ENCODE measurements around the gene RAD51B. TPM values are rescaled to one million over a fixed set of nuclear protein-coding genes. Genes with fewer than 3 reads are reported as not detected.
A peak's percentile ranks its signal among the peaks of the same experiment; 100 is the strongest.
"Not testable (repeated sequence)": the region's sequence is repeated elsewhere in the genome, so short reads cannot be mapped to it uniquely, and the experiment has no call there.

Gene RAD51B
- total RNA-seq, 1 experiment from 2014 or later = 10.8 TPM

DNA sequence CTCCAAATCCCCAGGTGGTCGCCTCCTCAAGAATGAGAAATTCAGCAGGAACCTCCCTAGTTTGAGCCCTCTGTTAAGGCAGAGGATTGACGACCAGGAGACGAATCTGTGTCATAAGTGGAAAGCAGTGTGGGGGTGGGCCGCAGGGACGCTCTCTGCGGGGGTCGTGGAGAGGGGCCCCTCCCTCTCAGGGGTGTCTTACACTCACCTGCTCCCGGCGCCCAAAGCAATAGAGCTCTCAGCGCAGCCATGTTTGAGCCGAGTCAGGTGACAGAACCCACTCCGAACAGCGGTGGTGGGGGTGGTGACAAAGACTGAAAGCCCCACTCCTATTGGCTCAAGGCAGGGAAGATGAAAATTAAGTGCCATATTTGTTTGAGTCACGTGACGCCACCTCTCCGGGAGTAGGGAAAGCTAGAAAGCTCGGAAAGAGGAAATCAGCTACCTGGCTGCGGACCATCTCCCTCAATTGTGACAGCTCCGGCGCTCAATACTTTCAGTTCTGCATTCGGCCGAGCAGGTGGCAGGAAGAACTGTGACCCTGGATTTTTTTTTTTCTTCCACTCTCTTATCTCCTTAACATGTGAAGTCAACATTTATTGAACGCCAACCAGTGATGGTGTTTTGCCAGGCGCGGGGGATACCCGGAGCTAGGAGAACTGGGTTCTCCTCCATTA is 3.1 kb upstream of the RAD51B start, which contains the start of gene ZFYVE26:
ZFYVE26 (minus strand) TSS at position 265 of the 677 bp plus-strand sequence. CDS start 627 bp downstream, outside the sequence.
- H3K4me3 ChIP-seq (ENCODE audit: low read length) = peak within 1 kb of the TSS; percentile 82
- peak within 1 kb of the TSS; percentile 88 for H2AFZ ChIP-seq (ENCODE audit: low read length)
- no peaks in the 10 kb centered on the region for H4K20me1 ChIP-seq (ENCODE audit: low read length)
- ATAC-seq (peak; percentile 94), DNase-seq (peak; percentile 98)
- H3K27ac ChIP-seq (ENCODE audit: low read length) = peak within 1 kb of the TSS; percentile 24
- H3K27me3 ChIP-seq (ENCODE audit: low read length) = no peaks in the 10 kb centered on the region
- CTCF ChIA-PET = interaction anchor here (0.7 to 1.0 kb wide), 2 partner anchors 112 to 979 kb away, joined by 3 to 5 read pairs; no protein-coding TSS in a partner anchor
- TF ChIP-seq CTCF (conservative IDR thresholded peaks at IDR 0.05; ENCODE audit: low read depth, low read length) (no peak), EZH2 (IDR thresholded peaks at IDR 0.05; ENCODE audit: low read length, unreplicated experiment) (no peak), EZH2phosphoT487 (IDR thresholded peaks at IDR 0.05; ENCODE audit: borderline replicate concordance, low read length) (no peak)
- H3K4me2 ChIP-seq (ENCODE audit: low read length) = peak within 1 kb of the TSS; percentile 89
- intact Hi-C loops (cut with micrococcal nuclease) = no loop called here
- no TSS peak for BruUV-seq (replicated peaks)
- no peaks in the 10 kb centered on the region for H3K9me3 ChIP-seq (ENCODE audit: low read length)
- no peaks in the 10 kb centered on the region for H3F3A ChIP-seq (ENCODE audit: low read length, unreplicated experiment)
- peak within 1 kb of the TSS; percentile 79 for H3K9ac ChIP-seq (ENCODE audit: low read length)
- peaks cover 4% of the 10 kb centered on the region; the same call in 1 of the 2 replicates for H3K36me3 ChIP-seq (ENCODE audit: low read depth, low read length)
- H3K4me1 ChIP-seq (ENCODE audit: insufficient read depth, low read length) = peaks cover 28% of the 10 kb centered on the region
- H3K79me2 ChIP-seq (ENCODE audit: low read length) = peaks cover 22% of the 10 kb centered on the region
- POLR2A ChIA-PET (ENCODE audit: unreplicated experiment) = interaction anchor here (0.6 to 0.7 kb wide), 9 partner anchors 10 to 1336 kb away, joined by 3 to 14 read pairs (median 4); partner anchors contain the start of gene ZFP36L1
- H3K9me2 ChIP-seq (replicated peaks; ENCODE audit: low read length) = no peaks in the 10 kb centered on the region

- CTCF ChIA-PET = no interaction called here
- Histone ChIP-seq H3K9ac (ENCODE audit: low read length) (no peak overlapping the region), H3F3A (ENCODE audit: low read length, unreplicated experiment) (no peaks in the 10 kb centered on the region), H3K79me2 (ENCODE audit: low read length) (peaks cover 22% of the 10 kb centered on the region), H3K27ac (ENCODE audit: low read length) (no peak overlapping the region), H4K20me1 (ENCODE audit: low read length) (no peaks in the 10 kb centered on the region), H3K9me2 (replicated peaks; ENCODE audit: low read length) (no peaks in the 10 kb centered on the region), H3K27me3 (ENCODE audit: low read length) (no peaks in the 10 kb centered on the region), H3K36me3 (ENCODE audit: low read depth, low read length) (peaks cover 4% of the 10 kb centered on the region; the same call in 1 of the 2 replicates), H3K4me3 (ENCODE audit: low read length) (no peak overlapping the region), H2AFZ (ENCODE audit: low read length) (no peak overlapping the region), H3K9me3 (ENCODE audit: low read length) (no peaks in the 10 kb centered on the region), H3K4me1 (ENCODE audit: insufficient read depth, low read length) (peaks cover 28% of the 10 kb centered on the region), H3K4me2 (ENCODE audit: low read length) (no peak overlapping the region)
- intact Hi-C loops (cut with micrococcal nuclease) = no loop called here
- POLR2A ChIA-PET (ENCODE audit: unreplicated experiment) = interaction anchor here (0.5 to 0.6 kb wide), 2 partner anchors 181 to 953 kb away, joined by 3 to 4 read pairs; no protein-coding TSS in a partner anchor
- TF ChIP-seq EZH2phosphoT487 (IDR thresholded peaks at IDR 0.05; ENCODE audit: borderline replicate concordance, low read length) = no peak
- no peak for TF ChIP-seq EZH2 (IDR thresholded peaks at IDR 0.05; ENCODE audit: low read length, unreplicated experiment)
- no peak for TF ChIP-seq CTCF (conservative IDR thresholded peaks at IDR 0.05; ENCODE audit: low read depth, low read length)
- ATAC-seq (no peak), DNase-seq (no peak)
- no TSS peak for BruUV-seq (replicated peaks)
These were observed 1.7 kb upstream of the RAD51B start for GRCh38 chr14:67817750-67818438.

- H3K79me2 ChIP-seq (ENCODE audit: low read length) = peaks cover 22% of the 10 kb centered on the region
- H2AFZ ChIP-seq (ENCODE audit: low read length) = peak overlapping the region; percentile 100; the same call in 1 of the 2 replicates
- DNase-seq; H3K4me3 ChIP-seq (ENCODE audit: low read length); H3K9me3 ChIP-seq (ENCODE audit: low read length); H3K9me2 ChIP-seq (replicated peaks; ENCODE audit: low read length); H3F3A ChIP-seq (ENCODE audit: low read length, unreplicated experiment); H4K20me1 ChIP-seq (ENCODE audit: low read length); H3K27me3 ChIP-seq (ENCODE audit: low read length); H3K4me2 ChIP-seq (ENCODE audit: low read length); BruUV-seq (replicated peaks); ATAC-seq; H3K27ac ChIP-seq (ENCODE audit: low read length); intact Hi-C loops (cut with micrococcal nuclease); CTCF ChIA-PET; H3K9ac ChIP-seq (ENCODE audit: low read length); H3K36me3 ChIP-seq (ENCODE audit: low read depth, low read length): not testable (repeated sequence)
- H3K4me1 ChIP-seq (ENCODE audit: insufficient read depth, low read length) = peaks cover 28% of the 10 kb centered on the region
- POLR2A ChIA-PET (ENCODE audit: unreplicated experiment) = interaction anchor here (0.6 kb wide), 1 partner anchor 180 kb away, joined by 3 read pairs; no protein-coding TSS in a partner anchor
These were observed 1.1 kb upstream of the RAD51B start for GRCh38 chr14:67818476-67818875.

Data from PC-3 (cell line).